NCI-H82 treated with DMSO at 0.1 percent for 48 hours (cell line): ENCODE results near the gene ACOT6.
"Not testable (repeated sequence)": the region's sequence is repeated elsewhere in the genome, so short reads cannot be mapped to it uniquely, and the experiment has no call there.

ENCODE experiments used
- DNase-seq: peaks from one replicate; lab custom pipeline; 2025; ENCODE audit not compliant: unreplicated experiment; lab: John Stamatoyannopoulos, UW

The ACOT6 gene

DNA sequence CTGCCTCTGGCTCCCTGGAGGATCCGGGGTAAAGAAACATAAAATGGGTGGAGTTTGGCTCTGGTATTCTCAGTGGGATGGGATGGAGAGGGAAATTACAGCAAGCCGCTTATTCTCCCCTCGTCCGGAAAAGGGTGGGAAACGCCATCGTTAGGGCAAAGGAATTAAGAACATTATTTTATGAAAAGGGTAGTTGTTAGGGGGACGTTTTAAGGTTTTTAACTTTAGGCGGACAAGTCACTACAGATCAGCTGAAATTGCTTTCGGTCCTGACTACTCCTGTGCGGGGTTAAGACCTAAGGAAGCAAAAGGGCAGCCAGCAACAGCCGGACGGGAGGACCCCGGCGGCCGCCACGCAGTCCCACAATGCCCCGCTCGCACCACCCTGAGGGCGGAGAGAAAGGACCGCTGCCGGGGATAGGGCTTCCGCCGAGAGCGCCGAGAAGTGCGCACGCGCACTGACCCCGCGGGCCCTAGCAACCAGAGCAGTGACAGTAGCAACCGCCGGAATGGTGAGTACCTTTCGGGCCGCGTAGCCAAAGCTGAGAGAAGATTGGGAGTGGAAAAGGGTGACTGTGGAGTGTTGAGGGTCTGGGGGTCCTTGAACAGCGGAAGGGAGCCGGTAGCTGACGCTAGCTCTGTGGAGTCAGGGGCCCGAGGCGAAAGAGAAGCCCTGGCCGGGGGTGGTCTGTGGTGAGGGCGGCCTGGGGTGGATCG, 32.4 kb downstream of the ACOT6 start, which contains the start of gene DNAL1:
Gene DNAL1, plus strand, starts transcription at position 456 of the 717 bp plus-strand sequence. Its CDS starts 54 bp downstream, at position 510.
- DNase-seq: peak; percentile 83

DNA sequence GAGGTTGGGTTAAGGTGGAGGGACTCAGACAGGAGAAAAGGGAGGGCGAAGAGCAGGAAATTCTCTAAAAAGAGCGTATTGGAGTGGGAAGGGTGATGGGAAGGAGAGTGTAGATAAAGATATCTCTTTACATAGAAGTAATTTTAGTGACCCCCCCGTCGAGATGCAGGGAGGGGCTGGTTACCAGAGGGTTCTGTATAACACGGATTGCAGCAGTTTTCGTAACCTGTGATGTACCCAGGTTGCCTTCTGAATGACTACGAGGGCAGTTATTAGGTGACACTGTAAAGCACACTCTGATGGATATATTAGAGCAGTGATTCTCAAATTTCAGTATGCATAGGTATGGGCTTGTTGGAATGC, 32.9 kb downstream of the ACOT6 start:
- no peak for DNase-seq

DNA sequence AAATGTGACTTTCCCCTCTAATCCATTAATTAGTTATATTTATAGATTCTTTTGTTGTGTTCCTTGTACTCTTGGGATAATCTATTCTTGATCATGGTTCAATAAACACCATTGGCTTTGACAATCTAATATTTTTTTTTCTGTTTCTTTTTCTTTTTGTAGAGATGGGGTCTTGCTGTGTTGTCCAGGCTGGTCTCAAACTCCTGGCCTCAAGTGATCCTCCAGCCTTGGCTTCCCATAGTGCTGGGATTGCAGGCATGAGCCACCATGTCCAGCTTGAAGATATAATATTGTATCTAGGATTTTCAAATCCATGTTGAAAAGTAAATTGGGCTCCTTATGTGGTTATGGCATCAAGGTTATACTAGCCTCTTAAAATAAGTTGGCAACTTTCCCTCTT, 38.7 kb downstream of the ACOT6 start:
- DNase-seq: no peak

GRCh38 chr14:73655851-73656250, 43.5 kb downstream of the ACOT6 start:
- no peak for DNase-seq

- DNase-seq: not testable (repeated sequence)
Observed at GRCh38 chr14:73659202-73659601, 46.9 kb downstream of the ACOT6 start.

- no peak for DNase-seq
Observed at GRCh38 chr14:73660511-73660910, 48.2 kb downstream of the ACOT6 start.

DNA sequence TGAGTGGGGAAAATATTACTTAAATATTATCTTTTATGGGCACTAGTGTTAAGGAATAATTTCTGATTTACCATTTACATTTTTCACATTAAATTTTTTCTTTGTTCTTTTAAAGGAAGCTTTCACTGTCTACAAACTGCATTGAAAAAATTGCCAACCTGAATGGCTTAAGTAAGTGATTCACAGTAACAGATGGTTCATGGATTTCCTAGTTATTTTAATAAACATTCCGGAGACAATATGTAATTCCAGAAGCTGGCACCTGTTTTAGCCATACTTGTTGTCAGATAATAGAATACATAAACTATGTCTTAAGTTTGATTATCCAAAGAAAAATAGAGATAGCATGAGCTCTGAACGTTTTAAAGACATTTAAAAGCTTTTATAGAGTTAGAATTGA, 49.6 kb downstream of the ACOT6 start:
- DNase-seq: no peak

- DNase-seq: peak; percentile 71
Observed at GRCh38 chr14:73662487-73662943, 50.2 kb downstream of the ACOT6 start.

DNA sequence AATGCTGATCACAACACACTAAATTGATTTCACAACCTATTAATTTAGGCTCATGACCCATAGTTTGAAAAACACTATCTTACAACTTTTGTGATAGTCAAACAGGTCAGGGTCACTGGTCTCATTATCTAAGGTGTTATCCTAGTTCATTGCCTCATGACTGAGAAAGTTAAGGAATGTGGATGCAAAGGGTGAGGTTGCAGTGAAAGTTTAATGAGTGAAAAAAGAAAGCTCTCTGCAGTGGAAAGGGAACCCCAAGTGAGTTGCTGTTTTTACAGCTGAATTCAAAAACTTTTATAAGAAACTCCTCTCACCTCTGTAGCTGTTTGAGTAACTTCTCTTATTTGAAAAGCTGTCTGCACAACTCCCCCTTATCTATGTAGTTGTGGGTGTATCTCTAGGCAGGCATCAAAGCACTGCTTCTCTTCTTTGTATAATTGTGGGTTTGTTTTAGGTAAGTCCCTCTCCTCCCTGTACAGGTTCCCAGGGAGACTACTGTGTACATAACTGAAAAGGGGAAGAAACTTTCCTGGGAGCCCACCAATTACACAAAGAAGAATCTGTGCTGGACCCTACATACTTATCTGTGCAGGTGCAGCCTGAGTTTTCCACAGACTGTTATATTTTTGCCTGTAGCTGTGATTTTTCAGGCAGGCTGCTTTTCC, 51.4 kb downstream of the ACOT6 start:
- DNase-seq: no peak

- no peak for DNase-seq
Observed at GRCh38 chr14:73665130-73665529, 52.8 kb downstream of the ACOT6 start.

- no peak for DNase-seq
Observed at GRCh38 chr14:73666583-73666982, 54.3 kb downstream of the ACOT6 start.

- no peak for DNase-seq
Observed at GRCh38 chr14:73667854-73668253, 55.5 kb downstream of the ACOT6 start.
